Hematopoietic multipotent progenitor cell treated with erythropoietin and hydrocortisone succinate and interleukin-3 and kit ligand, for 4 days (in vitro differentiated cells): ENCODE results near the gene GTF2IRD1.
"Not testable (repeated sequence)": the region's sequence is repeated elsewhere in the genome, so short reads cannot be mapped to it uniquely, and the experiment has no call there.

Experiments
- DNase-seq: peaks from one replicate; pipeline ENCODE4 v3.0.0-alpha.2; 2015

Gene GTF2IRD1

DNA sequence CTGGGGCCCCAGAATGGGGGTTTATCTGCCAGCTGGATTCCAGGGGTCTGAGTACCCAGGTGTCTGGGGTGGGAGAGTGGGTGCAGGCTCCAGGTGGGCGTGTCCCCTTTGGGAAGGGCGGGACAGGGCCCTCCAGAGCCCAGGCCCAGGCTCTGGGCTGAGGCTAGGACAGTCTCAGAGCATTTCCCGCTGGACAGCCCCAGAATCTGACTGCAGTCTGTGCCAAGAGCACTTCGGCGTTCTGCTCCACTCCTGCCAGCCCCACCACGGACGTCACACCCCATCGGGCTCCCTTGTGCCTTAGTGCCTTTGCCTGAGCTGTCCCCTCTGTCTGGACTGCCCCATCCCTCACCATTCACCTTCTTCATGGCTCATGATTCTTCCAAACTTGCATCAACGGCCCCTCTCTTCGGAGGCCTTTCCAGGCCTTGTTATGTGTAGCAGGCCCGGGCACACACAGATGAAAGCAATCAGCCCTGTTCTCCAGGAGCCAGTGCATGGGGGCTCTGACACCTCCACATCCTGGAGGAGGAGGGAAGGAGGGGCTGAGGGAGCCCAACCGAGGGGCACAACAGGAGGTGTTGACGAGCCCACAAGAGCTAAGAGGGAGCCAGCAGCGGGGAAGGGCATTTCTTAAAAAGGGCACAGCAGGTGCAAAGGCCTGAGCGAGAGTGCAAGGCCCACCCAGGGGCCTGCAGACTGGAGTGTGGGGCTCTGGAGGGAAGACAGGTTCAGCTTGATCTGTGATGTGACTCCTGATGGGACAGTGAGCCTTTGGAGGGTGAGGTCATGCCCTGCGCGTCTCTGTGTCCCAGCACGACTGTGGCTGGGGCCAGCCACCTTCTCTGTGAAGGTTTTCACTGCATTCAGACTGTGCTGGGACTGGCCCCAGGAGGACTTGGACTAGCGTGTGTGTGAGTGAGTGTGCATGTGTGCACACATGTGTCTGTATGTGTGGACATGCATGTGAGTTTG is 41.7 kb downstream of the GTF2IRD1 start:
- DNase-seq = no peak

DNA sequence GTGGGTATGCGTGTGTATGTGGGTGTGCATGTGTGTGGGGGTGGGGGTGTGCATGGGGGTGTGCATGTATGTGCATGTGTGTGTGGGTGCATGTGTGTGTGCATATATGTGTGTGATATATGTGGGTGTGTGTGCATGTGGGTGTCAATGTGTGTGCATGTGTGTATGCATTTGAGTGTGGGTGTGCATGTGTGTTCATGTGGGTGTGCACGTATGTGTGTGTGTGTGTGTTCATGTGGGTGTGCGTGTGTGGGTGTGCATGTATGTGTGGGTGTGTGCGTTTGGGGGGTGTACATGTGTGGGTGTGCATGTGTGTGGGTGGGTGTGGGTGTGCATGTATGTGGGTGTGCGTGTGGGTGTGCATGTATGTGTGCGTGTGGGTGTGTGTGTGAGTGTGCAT is 42.6 kb downstream of the GTF2IRD1 start:
- no peak for DNase-seq

DNA sequence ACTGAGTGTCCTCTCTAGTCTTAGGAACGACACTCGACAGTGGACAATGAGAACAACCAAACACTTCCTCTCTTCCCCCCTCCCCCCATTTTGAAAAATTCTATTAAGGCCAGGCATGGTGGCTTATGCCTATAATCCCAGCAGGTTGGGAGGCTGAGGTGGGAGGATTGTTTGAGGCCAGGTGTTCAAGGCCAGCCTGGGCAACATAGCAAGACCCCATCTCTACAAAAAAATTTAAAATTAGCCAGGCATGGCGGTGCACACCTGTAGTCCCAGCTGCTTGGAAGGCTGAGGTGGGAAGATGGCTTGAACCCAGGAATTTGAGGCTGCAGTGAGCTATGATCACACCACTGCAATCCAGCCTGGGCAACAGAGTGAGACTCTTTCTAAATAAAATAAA is 43.1 kb downstream of the GTF2IRD1 start:
- not testable (repeated sequence) for DNase-seq

DNA sequence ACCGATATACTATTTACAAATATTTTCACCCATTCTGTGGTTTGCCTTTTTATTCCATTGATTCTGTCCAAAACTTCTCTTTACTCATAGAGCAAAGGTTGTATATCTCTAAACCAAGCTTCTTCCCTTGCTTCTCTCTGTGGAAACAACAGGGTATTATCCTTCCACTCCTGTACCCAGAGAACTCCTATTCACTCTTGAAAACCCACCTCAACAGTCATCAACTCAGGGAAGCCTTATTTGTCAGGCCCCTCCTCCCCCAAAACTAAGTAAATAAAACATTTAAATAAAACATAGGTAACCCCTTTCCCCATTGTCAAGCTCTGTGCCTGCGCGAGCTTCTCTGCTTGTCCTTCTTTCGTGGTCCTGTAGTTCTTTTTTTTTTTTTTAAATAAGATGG is 44.6 kb downstream of the GTF2IRD1 start:
- DNase-seq = no peak

DNA sequence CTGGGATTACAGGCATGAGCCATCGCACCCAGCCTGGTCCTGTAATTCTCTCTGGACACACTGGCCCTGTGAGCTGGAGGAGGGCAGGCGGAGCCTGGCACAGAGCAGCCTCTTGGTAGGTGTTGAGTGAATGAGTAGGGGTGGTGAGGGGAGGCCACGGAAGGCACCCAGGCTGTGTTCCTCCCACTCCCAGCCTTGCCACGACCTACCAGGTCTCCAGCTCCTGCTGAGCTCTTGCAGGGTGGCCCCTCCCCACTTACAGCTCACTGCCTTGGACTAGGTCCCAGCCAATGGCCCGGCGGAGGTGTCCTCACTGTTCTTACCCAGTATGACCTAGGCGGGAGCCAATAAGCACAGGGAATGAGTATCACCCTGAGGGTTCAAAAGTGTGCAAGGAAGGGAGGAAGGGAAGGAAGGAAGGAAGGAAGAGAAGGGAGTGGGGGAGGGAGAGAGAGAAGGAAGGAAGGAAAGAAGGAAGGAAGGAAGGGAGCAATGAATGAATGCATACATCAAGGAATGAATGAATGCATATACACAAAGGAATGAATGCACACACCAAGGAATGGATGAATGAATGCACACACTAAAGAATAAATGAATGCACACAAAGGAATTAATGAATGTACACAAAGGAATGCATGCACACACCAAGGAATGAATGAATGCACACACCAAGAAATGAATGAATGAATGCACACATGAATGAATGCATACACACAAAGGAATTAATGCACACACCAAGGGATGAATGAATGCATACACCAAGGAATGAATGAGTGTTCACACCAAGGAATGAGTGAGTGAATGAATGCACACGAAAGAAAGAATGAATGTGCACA is 45.5 kb downstream of the GTF2IRD1 start:
- DNase-seq = no peak

- DNase-seq = no peak
These were observed 46.2 kb downstream of the GTF2IRD1 start for GRCh38 chr7:74499835-74500388.

GRCh38 chr7:74501298-74501697 is 47.6 kb downstream of the GTF2IRD1 start:
- DNase-seq = no peak

DNA sequence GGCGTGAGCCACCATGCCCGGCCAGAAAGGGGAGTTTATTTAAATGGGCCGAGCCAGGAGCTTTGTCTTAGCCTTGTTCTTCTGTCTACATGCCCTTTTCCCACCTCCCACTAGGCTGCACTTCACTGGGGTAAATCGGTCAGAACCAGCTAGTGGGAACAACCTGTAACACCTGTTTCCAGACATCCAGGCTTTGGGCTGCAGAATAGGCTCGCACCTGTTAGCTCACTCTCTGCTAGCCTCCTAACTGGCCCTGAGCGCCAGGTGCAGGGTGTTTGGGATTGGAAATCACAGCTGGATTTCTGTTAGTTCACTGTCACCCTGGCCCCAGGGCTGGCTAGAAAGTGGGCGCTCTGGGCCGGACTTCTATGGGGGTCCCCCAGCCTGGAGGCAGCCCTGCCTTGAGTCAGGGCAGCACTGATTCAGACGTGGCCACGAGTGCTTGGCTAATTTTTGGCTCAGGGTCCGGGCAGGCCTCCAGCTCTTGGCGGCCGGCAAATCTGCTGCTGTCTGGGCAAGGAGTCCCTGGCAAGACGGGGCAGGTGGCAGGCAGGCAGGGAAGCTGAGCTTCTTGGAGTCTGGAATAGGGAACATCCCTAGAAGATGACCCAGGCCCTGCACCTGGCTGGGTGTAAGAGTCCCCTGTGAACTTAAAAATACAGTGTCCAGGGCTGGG is 48.6 kb downstream of the GTF2IRD1 start:
- DNase-seq = no peak

DNA sequence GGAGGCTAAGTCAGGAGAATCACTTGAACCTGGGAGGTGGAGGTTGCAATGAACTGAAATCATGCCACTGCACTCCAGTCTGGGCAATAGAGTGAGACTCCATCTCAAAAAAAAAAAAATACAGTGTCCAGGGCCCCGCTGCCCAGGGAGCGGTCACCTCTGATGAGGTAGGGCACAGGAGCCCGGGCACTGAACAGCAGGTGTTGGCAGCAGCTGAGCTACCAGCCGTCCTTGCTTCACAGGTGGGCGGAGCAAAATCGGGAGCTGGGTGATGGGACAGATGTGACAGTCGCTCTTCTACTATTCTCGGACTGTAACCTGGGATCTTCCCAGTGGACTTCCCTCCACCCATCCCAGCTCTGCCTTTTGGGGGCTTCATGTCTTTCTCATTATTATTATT is 49.4 kb downstream of the GTF2IRD1 start:
- DNase-seq = no peak

DNA sequence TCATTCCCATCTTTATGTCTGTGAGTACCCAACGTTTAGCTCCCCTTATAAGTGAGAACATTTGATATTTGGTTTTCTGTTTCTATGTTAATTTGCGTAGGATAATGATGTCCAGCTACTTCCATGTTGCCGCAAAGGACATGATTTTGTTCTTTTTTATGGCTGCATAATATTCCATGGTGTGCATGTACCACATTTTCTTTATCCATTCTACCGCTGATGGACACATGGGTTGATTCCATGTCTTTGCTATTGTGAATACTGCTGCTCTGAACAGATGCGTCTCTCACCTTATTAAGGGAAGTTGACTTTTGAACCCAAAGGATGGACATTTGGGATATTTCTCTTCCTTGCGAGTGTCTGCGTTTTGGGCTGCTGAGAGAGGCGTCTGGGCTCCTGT is 50.2 kb downstream of the GTF2IRD1 start:
- DNase-seq = no peak

- no peak for DNase-seq
These were observed 52.0 kb downstream of the GTF2IRD1 start for GRCh38 chr7:74505471-74506324.

GRCh38 chr7:74506325-74506724 is 52.6 kb downstream of the GTF2IRD1 start:
- no peak for DNase-seq

DNA sequence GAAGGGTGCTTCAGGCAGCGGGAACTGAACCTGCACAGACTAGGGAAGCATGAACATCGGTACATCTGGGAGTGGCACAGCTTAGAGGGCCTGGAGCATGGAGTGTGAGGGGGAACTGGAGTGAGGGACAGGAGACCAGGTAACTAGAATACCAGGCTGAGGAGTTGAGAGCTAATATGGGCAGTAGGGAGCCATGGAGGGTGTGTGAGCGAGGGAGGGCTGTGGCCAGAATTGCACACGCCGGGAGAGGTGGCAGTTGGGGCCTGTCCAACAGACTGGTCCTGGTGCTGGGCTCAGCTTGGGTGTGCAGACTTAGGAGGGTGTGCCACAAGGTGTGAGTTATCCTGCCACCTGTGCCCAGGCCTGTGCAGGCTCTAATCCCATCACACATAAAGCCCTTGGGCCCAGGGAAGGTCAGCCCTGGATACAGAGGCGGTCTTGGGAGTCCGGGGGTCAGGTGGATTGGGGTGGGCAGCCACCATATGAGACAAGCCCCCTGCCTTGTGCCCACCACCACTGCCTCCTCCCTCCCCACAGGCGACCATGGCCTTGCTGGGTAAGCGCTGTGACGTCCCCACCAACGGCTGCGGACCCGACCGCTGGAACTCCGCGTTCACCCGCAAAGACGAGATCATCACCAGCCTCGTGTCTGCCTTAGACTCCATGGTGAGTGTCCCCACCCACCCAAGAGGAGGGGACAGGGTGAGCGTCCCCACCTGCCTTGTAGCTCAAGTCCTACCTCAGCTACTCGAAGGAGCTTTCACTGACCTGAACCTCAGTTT is 54.0 kb downstream of the GTF2IRD1 start:
- no peak for DNase-seq

DNA sequence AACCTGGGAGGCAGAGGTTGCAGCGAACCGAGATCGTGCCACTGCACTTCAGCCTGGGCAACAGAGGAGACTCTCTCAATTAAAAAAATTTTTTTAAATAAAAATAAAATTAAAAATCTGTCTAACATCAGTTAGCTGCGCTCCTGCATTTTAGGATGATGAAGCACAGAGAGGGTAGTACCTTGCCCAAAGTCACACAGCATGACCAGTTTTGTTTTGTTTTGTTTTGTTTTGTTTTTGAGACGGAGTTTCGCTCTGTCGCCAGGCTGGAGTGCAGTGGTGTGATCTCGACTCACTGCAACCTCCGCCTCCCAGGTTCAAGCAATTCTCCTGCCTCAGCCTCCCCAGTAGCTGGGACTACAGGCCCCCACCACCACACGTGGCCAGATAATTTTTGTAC is 55.7 kb downstream of the GTF2IRD1 start:
- DNase-seq = not testable (repeated sequence)

GRCh38 chr7:74511345-74511744 is 57.6 kb downstream of the GTF2IRD1 start:
- no peak for DNase-seq

- DNase-seq = no peak
These were observed 59.1 kb downstream of the GTF2IRD1 start for GRCh38 chr7:74512762-74513161.

GRCh38 chr7:74514131-74514591 is 60.5 kb downstream of the GTF2IRD1 start:
- DNase-seq = no peak

DNA sequence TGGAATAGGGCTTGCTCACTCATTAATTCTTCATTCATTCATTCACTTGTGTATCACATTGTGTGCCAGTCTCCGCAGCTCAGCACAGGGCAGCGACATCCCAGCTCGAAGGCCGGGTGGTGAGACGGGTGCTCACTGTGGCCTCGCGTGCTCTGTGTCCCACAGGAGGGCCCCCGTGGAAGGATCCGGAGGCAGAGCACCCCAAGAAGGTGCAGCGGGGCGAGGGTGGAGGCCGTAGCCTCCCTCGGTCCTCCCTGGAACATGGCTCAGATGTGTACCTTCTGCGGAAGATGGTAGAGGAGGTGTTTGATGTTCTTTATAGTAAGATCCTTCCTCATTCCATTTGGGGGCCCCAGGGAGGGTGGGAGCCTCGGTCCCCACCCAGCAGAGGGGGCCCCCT is 61.6 kb downstream of the GTF2IRD1 start:
- DNase-seq = no peak

DNA sequence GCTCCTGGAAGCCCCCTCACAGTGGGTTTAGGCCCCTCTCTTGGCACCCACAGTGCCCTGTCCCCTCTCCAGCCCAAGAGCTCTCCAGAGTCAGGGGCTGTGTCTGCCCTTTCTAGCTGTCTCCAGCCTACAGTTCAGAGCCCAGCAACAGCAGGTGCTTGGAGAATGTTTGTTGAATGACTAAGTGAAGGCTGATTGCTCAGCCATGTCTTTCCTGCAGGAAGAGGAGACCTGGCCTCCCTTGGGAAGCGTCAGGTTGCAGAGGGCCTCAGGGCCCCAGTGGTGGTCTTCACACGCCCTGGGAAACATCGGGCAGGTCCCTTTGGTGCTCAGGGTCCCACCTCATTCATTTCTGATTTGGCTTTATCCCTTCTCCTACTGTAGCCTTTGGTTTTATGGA is 62.5 kb downstream of the GTF2IRD1 start:
- DNase-seq = no peak

DNA sequence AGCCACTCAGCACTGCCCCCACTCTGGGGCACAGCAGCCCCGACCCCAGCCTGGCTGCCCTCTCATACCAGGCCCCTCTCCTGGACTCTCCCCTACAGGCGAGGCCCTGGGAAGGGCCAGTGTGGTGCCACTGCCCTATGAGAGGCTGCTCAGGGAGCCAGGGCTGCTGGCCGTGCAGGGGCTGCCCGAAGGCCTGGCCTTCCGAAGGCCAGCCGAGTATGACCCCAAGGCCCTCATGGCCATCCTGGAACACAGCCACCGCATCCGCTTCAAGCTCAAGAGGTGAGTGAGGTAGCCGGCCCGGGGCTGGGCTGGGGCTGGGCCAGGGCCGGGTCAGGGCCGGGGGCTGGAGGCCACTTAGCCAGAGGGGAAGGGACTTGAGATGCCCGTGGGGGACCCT is 64.3 kb downstream of the GTF2IRD1 start:
- no peak for DNase-seq

DNA sequence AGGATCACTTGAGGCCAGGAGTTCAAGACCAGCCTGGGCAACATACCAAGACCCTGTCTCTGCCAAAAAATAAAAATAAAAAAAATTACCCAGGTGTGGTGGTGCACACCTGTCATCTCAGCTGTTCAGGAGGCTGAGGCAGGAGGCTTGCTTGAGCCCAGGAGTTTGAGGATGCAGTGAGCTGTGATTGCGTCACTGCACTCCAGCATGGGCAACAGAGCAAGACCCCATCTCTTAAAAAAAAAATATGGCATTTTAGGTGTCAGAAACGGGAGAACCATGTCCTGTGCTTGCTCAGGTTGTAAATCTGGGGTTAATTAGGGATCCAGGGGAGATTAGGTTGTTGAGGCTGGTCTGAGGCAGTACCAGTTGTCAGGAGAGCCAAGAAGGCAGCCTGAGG is 64.9 kb downstream of the GTF2IRD1 start:
- DNase-seq = no peak
